ENCODE data around the gene TRIM62. TPM values are rescaled to one million over a fixed set of nuclear protein-coding genes. Genes with fewer than 3 reads are reported as not detected.
A peak's percentile ranks its signal among the peaks of the same experiment; 100 is the strongest.

Gene TRIM62
- total and polyA plus RNA-seq, 4 donors: 2.6 to 6.7 (median 4.3) TPM

- Histone ChIP-seq H3K27ac (ENCODE audit: low read depth in 1 of 2, low read length in 1 of 2) (no peak overlapping the region), H3K27me3 (ENCODE audit: control insufficient read depth in 3 of 3, insufficient read depth in 3 of 3, low read length in 2 of 3) (no peaks in the 10 kb centered on the region), H3K9me3 (ENCODE audit: control insufficient read depth in 4 of 4, insufficient read depth in 3 of 4, low read length in 3 of 4) (no peaks in the 10 kb centered on the region), H3K9ac (ENCODE audit: insufficient read depth in 1 of 2, low read length in 2 of 2) (no peak overlapping the region), H3K4me3 (no peak overlapping the region), H3K4me1 (ENCODE audit: control insufficient read depth in 5 of 5, insufficient read depth in 5 of 5, low read length in 5 of 5) (peaks cover 0 to 24% (median 8%) of the 10 kb centered on the region in 5 donors), H3K36me3 (ENCODE audit: control insufficient read depth in 4 of 4, insufficient read depth in 4 of 4, low read length in 4 of 4) (no peaks in the 10 kb centered on the region)
- 62 to 71% methylated on average over 8 of the region's 8 CpGs for WGBS, 2 donors
- ATAC-seq (ENCODE audit: insufficient read depth, low FRiP score) (no peak), DNase-seq (no peak)
- no peak for TF ChIP-seq CTCF (IDR thresholded peaks at IDR 0.05; ENCODE audit: control extremely low read depth, extremely low read depth)
These were observed 1.1 kb upstream of the TRIM62 start for GRCh38 chr1:33182896-33183295.

- WGBS, 2 donors: 24 to 33% methylated on average over 5 of the region's 5 CpGs
- no peak overlapping the region for H3K4me3 ChIP-seq
- DNase-seq: peak; percentile 85 to 92 (median 89)
- ATAC-seq (ENCODE audit: insufficient read depth, low FRiP score): no peak
- no peaks in the 10 kb centered on the region for H3K9me3 ChIP-seq (ENCODE audit: control insufficient read depth in 4 of 4, insufficient read depth in 3 of 4, low read length in 3 of 4)
- H3K36me3 ChIP-seq (ENCODE audit: control insufficient read depth in 4 of 4, insufficient read depth in 4 of 4, low read length in 4 of 4): no peaks in the 10 kb centered on the region
- no peak for TF ChIP-seq CTCF (IDR thresholded peaks at IDR 0.05; ENCODE audit: control extremely low read depth, extremely low read depth)
- peaks cover 0 to 24% (median 8%) of the 10 kb centered on the region in 5 donors for H3K4me1 ChIP-seq (ENCODE audit: control insufficient read depth in 5 of 5, insufficient read depth in 5 of 5, low read length in 5 of 5)
- H3K9ac ChIP-seq (ENCODE audit: insufficient read depth in 1 of 2, low read length in 2 of 2): no peak overlapping the region
- H3K27ac ChIP-seq (ENCODE audit: low read depth in 1 of 2, low read length in 1 of 2): no peak overlapping the region
- no peaks in the 10 kb centered on the region for H3K27me3 ChIP-seq (ENCODE audit: control insufficient read depth in 3 of 3, insufficient read depth in 3 of 3, low read length in 2 of 3)
These were observed 578 bp upstream of the TRIM62 start for GRCh38 chr1:33182401-33182841.

GRCh38 chr1:33180911-33181890 lies 642 bp downstream of the TRIM62 start:
- H3K27ac ChIP-seq (ENCODE audit: low read depth in 1 of 2, low read length in 1 of 2): peak overlapping the region in 1 of 2 donors; percentile 68
- WGBS, 2 donors: 1% methylated on average over 82 to 90 of the region's 90 CpGs
- H3K4me1 ChIP-seq (ENCODE audit: control insufficient read depth in 5 of 5, insufficient read depth in 5 of 5, low read length in 5 of 5): peaks cover 0 to 24% (median 8%) of the 10 kb centered on the region in 5 donors
- DNase-seq (peak; percentile 64 to 66 (median 65)), ATAC-seq (ENCODE audit: insufficient read depth, low FRiP score) (peak; percentile 92)
- TF ChIP-seq CTCF (IDR thresholded peaks at IDR 0.05; ENCODE audit: control extremely low read depth, extremely low read depth): no peak
- H3K36me3 ChIP-seq (ENCODE audit: control insufficient read depth in 4 of 4, insufficient read depth in 4 of 4, low read length in 4 of 4): no peaks in the 10 kb centered on the region
- H3K9me3 ChIP-seq (ENCODE audit: control insufficient read depth in 4 of 4, insufficient read depth in 3 of 4, low read length in 3 of 4): no peaks in the 10 kb centered on the region
- no peaks in the 10 kb centered on the region for H3K27me3 ChIP-seq (ENCODE audit: control insufficient read depth in 3 of 3, insufficient read depth in 3 of 3, low read length in 2 of 3)
- H3K4me3 ChIP-seq: peak overlapping the region; percentile 74
- no peak overlapping the region for H3K9ac ChIP-seq (ENCODE audit: insufficient read depth in 1 of 2, low read length in 2 of 2)
